ENCODE results near the gene NKPD1. TPM values are rescaled to one million over a fixed set of nuclear protein-coding genes. Genes with fewer than 3 reads are reported as not detected.

Gene NKPD1
- total RNA-seq, 1 experiment from 2014 or later: 2.4 TPM

DNA sequence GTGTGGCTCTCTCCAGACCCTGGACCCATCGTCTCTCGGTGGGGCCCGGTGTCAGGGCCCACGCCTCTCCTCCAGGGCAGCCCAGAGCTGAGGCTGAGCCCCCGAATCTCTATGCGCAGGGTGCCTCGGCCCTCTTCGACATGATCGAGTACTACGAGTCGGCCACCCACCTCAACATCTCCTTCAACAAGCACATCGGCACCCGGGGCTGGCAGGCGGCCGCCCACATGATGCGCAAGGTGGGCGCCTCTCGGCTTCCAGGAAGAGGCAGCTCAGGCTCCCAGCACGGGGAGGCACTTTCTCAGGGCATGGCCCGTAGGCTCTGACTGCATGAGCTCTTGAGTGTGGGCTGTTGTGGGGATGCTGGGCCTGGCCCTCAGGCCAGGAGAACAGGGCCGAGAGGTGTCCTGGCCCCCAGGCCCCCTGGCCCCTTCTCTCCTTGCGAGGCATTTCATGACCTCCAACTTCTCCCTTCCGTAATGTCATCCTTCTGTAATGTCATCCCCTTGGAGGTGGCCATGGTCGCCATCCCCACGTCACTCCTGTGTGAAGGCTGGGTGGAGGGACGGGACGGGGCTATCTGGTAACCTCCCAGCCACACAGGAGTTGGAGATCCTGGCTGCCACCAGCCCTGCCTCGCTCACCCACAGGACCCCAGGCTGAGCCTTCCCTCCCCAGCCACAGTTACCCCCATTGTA is 19.4 kb downstream of the NKPD1 start:
- Histone ChIP-seq H3K4me3 (ENCODE audit: low read depth, low read length) (no peak overlapping the region), H3K36me3 (ENCODE audit: control insufficient read depth, insufficient read depth, low read length) (peaks cover 3% of the 10 kb centered on the region), H3K27me3 (replicated peaks; ENCODE audit: control insufficient read depth, insufficient read depth, low read length) (no peaks in the 10 kb centered on the region), H3K9me3 (no peaks in the 10 kb centered on the region), H3K4me1 (no peaks in the 10 kb centered on the region)
- H3K9me3 Mint-ChIP-seq (ENCODE audit: unreplicated experiment): no peaks in the 10 kb centered on the region
- CTCF ChIA-PET: no interaction called here
- POLR2A ChIA-PET: no interaction called here
- no peak overlapping the region for H3K4me3 Mint-ChIP-seq (ENCODE audit: unreplicated experiment)
- intact Hi-C loops (cut with micrococcal nuclease; ENCODE audit: unreplicated experiment): no loop called here
- H3K4me1 Mint-ChIP-seq (ENCODE audit: low read depth, unreplicated experiment): no peaks in the 10 kb centered on the region
- peaks cover 54% of the 10 kb centered on the region for H3K36me3 Mint-ChIP-seq (ENCODE audit: insufficient read depth, unreplicated experiment)
- TF ChIP-seq, protein P1, sequence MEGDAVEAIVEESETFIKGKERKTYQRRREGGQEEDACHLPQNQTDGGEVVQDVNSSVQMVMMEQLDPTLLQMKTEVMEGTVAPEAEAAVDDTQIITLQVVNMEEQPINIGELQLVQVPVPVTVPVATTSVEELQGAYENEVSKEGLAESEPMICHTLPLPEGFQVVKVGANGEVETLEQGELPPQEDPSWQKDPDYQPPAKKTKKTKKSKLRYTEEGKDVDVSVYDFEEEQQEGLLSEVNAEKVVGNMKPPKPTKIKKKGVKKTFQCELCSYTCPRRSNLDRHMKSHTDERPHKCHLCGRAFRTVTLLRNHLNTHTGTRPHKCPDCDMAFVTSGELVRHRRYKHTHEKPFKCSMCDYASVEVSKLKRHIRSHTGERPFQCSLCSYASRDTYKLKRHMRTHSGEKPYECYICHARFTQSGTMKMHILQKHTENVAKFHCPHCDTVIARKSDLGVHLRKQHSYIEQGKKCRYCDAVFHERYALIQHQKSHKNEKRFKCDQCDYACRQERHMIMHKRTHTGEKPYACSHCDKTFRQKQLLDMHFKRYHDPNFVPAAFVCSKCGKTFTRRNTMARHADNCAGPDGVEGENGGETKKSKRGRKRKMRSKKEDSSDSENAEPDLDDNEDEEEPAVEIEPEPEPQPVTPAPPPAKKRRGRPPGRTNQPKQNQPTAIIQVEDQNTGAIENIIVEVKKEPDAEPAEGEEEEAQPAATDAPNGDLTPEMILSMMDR (IDR thresholded peaks at IDR 0.05; ENCODE audit: insufficient read depth in 1 of 2, low read depth in 1 of 2, low read length in 1 of 2, severe bottlenecking in 1 of 2, unreplicated experiment in 1 of 2): no peak
- no TSS peak for BruUV-seq (replicated peaks)
- H3K27me3 Mint-ChIP-seq (ENCODE audit: insufficient read depth, unreplicated experiment): no peaks in the 10 kb centered on the region
- H3K27ac Mint-ChIP-seq (ENCODE audit: unreplicated experiment): no peak overlapping the region
- no peak for DNase-seq

DNA sequence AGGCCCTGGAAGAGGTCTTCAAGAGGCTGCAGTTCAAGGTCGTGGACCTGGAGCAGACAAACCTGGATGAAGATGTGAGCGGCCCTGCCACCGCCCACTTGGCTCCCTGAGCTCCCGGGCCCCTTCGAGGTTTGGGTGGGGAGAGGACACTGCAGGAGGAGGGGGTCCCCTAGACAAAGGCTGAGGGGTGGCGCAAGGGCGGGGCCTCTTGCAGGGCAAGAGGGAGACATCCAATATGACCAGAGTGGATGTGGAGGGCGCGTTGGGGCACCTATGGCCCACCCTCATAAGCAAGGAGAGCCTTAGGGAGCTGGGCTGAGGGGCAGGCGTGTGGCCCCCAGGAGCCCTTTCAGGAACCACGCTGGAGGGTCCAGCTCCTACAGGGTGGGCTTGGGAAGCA is 20.2 kb downstream of the NKPD1 start:
- H3K36me3 ChIP-seq (ENCODE audit: control insufficient read depth, insufficient read depth, low read length): peaks cover 3% of the 10 kb centered on the region
- no peaks in the 10 kb centered on the region for H3K4me1 Mint-ChIP-seq (ENCODE audit: low read depth, unreplicated experiment)
- no peak overlapping the region for H3K4me3 ChIP-seq (ENCODE audit: low read depth, low read length)
- no peaks in the 10 kb centered on the region for H3K27me3 Mint-ChIP-seq (ENCODE audit: insufficient read depth, unreplicated experiment)
- DNase-seq: no peak
- peaks cover 53% of the 10 kb centered on the region for H3K36me3 Mint-ChIP-seq (ENCODE audit: insufficient read depth, unreplicated experiment)
- H3K9me3 Mint-ChIP-seq (ENCODE audit: unreplicated experiment): no peaks in the 10 kb centered on the region
- intact Hi-C loops (cut with micrococcal nuclease; ENCODE audit: unreplicated experiment): no loop called here
- ChIA-PET CTCF (no interaction called here), POLR2A (no interaction called here)
- BruUV-seq (replicated peaks): no TSS peak
- TF ChIP-seq, protein P1 (IDR thresholded peaks at IDR 0.05; ENCODE audit: insufficient read depth in 1 of 2, low read depth in 1 of 2, low read length in 1 of 2, severe bottlenecking in 1 of 2, unreplicated experiment in 1 of 2): no peak
- no peaks in the 10 kb centered on the region for H3K27me3 ChIP-seq (replicated peaks; ENCODE audit: control insufficient read depth, insufficient read depth, low read length)
- H3K4me1 ChIP-seq: no peaks in the 10 kb centered on the region
- H3K4me3 Mint-ChIP-seq (ENCODE audit: unreplicated experiment): no peak overlapping the region
- H3K9me3 ChIP-seq: no peaks in the 10 kb centered on the region
- H3K27ac Mint-ChIP-seq (ENCODE audit: unreplicated experiment): no peak overlapping the region

DNA sequence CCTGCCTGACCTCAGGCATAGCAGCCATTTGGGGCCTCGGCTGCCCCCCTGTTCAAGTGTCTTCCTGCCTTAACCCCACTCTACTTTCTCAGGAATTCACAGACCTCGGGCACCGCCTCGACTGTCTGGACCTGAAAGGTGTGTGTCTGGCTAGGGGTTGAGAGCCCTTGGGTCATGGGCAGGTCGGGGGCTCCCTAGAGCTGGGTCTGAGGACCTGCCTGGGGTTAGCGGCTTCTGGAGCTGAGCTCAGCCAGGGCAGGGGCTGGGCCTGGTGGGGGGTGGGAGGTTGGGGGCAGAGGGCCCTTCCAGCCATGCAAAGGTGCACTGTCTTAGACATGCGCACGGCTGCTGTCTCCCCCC is 20.7 kb downstream of the NKPD1 start:
- no peak overlapping the region for H3K4me3 Mint-ChIP-seq (ENCODE audit: unreplicated experiment)
- Histone ChIP-seq H3K27me3 (replicated peaks; ENCODE audit: control insufficient read depth, insufficient read depth, low read length) (no peaks in the 10 kb centered on the region), H3K9me3 (no peaks in the 10 kb centered on the region), H3K4me3 (ENCODE audit: low read depth, low read length) (no peak overlapping the region), H3K36me3 (ENCODE audit: control insufficient read depth, insufficient read depth, low read length) (peaks cover 3% of the 10 kb centered on the region), H3K4me1 (no peaks in the 10 kb centered on the region)
- peaks cover 52% of the 10 kb centered on the region for H3K36me3 Mint-ChIP-seq (ENCODE audit: insufficient read depth, unreplicated experiment)
- intact Hi-C loops (cut with micrococcal nuclease; ENCODE audit: unreplicated experiment): no loop called here
- no peaks in the 10 kb centered on the region for H3K27me3 Mint-ChIP-seq (ENCODE audit: insufficient read depth, unreplicated experiment)
- H3K4me1 Mint-ChIP-seq (ENCODE audit: low read depth, unreplicated experiment): no peaks in the 10 kb centered on the region
- DNase-seq: no peak
- H3K27ac Mint-ChIP-seq (ENCODE audit: unreplicated experiment): no peak overlapping the region
- no peaks in the 10 kb centered on the region for H3K9me3 Mint-ChIP-seq (ENCODE audit: unreplicated experiment)
- BruUV-seq (replicated peaks): no TSS peak
- TF ChIP-seq, protein P1 (IDR thresholded peaks at IDR 0.05; ENCODE audit: insufficient read depth in 1 of 2, low read depth in 1 of 2, low read length in 1 of 2, severe bottlenecking in 1 of 2, unreplicated experiment in 1 of 2): no peak
- CTCF ChIA-PET: no interaction called here
- POLR2A ChIA-PET: interaction anchor here (0.5 kb wide), 1 partner anchor 107 kb away, joined by 3 read pairs; no protein-coding TSS in a partner anchor

Data from Caco-2 (cell line).